ENCODE results near the gene LRP2BP. TPM values are rescaled to one million over a fixed set of nuclear protein-coding genes. Genes with fewer than 3 reads are reported as not detected.

The LRP2BP gene
- total and polyA plus RNA-seq, 2 of the 13 experiments (the other 11 are each of a cell fraction or from before 2014, with no cell fraction given), result 0.22 to 0.29 TPM

GRCh38 chr4:185352741-185353140 is 43.0 kb downstream of the LRP2BP start:
- Histone ChIP-seq H3K4me3 (replicated peaks in 1 of 3; ENCODE audit: insufficient read depth in 1 of 3, low read depth in 2 of 3, low read length in 3 of 3) (no peak overlapping the region), H3K9ac (ENCODE audit: insufficient read depth, low read depth, low read length) (no peak overlapping the region), H3K27me3 (ENCODE audit: control insufficient read depth in 1 of 2, insufficient read depth in 2 of 2, low read length in 2 of 2) (no peaks in the 10 kb centered on the region), H3K4me2 (ENCODE audit: low read depth, low read length) (no peak overlapping the region), H3K27ac (ENCODE audit: extremely low read length, insufficient read depth, low read length) (no peak overlapping the region), H3K36me3 (replicated peaks in 1 of 2; ENCODE audit: control insufficient read depth in 1 of 2, insufficient read depth in 2 of 2, low read length in 2 of 2) (peaks cover 14 to 45% of the 10 kb centered on the region in 2 experiments; a peak in 4 of 5 replicates), H3K4me1 (ENCODE audit: insufficient read depth, low read length) (no peaks in the 10 kb centered on the region), H3K9me3 (ENCODE audit: low read length) (no peaks in the 10 kb centered on the region), H3K79me2 (ENCODE audit: insufficient read depth, low read length) (no peaks in the 10 kb centered on the region), H2AFZ (ENCODE audit: low read length) (no peak overlapping the region), H4K20me1 (ENCODE audit: insufficient read depth, low read length) (no peaks in the 10 kb centered on the region)
- ATAC-seq (no peak), FAIRE-seq (no peak), DNase-seq (ENCODE audit: low spot score) (no peak)
- TF ChIP-seq HNRNPL (IDR thresholded peaks at IDR 0.05; ENCODE audit: low read depth, low read length) (no peak), XBP1 (CRISPR knock-in tag; IDR thresholded peaks at IDR 0.05) (no peak)
- WGBS (ENCODE audit: low lambda C conversion rate), result 96% methylated on average over 2 of the region's 2 CpGs
- intact Hi-C loops (cut with micrococcal nuclease; ENCODE audit: unreplicated experiment), result no loop called here
- in situ Hi-C loops (cut with HindIII; ENCODE audit: extremely low pct_ligation_motif_present, low pct_unique_long_range_greater_than_20kb), result no loop called here
- ChIA-PET CTCF (ENCODE audit: low intra/inter-chr PET ratio, low total read pairs) (no interaction called here), POLR2A (no interaction called here)
- no TSS peak for BruUV-seq (replicated peaks)

GRCh38 chr4:185352202-185352601 is 43.5 kb downstream of the LRP2BP start:
- no peaks in the 10 kb centered on the region for H4K20me1 ChIP-seq (ENCODE audit: insufficient read depth, low read length)
- BruUV-seq (replicated peaks), result no TSS peak
- no peak for TF ChIP-seq ESRRA (CRISPR knock-in tag; IDR thresholded peaks at IDR 0.05; ENCODE audit: low read depth)
- no peak for TF ChIP-seq ZNF850 (CRISPR knock-in tag; conservative IDR thresholded peaks at IDR 0.05)
- no peak for TF ChIP-seq LCORL (IDR thresholded peaks at IDR 0.05)
- no peak for TF ChIP-seq LCORL (CRISPR knock-in tag; IDR thresholded peaks at IDR 0.05)
- no peak for TF ChIP-seq ZNF362 (CRISPR knock-in tag; IDR thresholded peaks at IDR 0.05; ENCODE audit: borderline replicate concordance)
- TF ChIP-seq ZFP62 (CRISPR knock-in tag; IDR thresholded peaks at IDR 0.05), result no peak
- no peak for TF ChIP-seq PITX1 (CRISPR knock-in tag; IDR thresholded peaks at IDR 0.05)
- no peak for TF ChIP-seq ZNF143 (CRISPR knock-in tag; IDR thresholded peaks at IDR 0.05)

More at GRCh38 chr4:185352202-185352601, 43.5 kb downstream of the LRP2BP start:
- Histone ChIP-seq H3K27ac (ENCODE audit: extremely low read length, insufficient read depth, low read length) (no peak overlapping the region), H3K4me1 (ENCODE audit: insufficient read depth, low read length) (no peaks in the 10 kb centered on the region), H3K9ac (ENCODE audit: insufficient read depth, low read depth, low read length) (no peak overlapping the region), H3K9me3 (ENCODE audit: low read length) (no peaks in the 10 kb centered on the region), H3K36me3 (replicated peaks in 1 of 2; ENCODE audit: control insufficient read depth in 1 of 2, insufficient read depth in 2 of 2, low read length in 2 of 2) (peaks cover 16 to 41% of the 10 kb centered on the region in 2 experiments; a peak in 4 of 5 replicates), H3K4me3 (replicated peaks in 1 of 3; ENCODE audit: insufficient read depth in 1 of 3, low read depth in 2 of 3, low read length in 3 of 3) (no peak overlapping the region), H3K4me2 (ENCODE audit: low read depth, low read length) (no peak overlapping the region), H3K27me3 (ENCODE audit: control insufficient read depth in 1 of 2, insufficient read depth in 2 of 2, low read length in 2 of 2) (no peaks in the 10 kb centered on the region), H2AFZ (ENCODE audit: low read length) (no peak overlapping the region), H3K79me2 (ENCODE audit: insufficient read depth, low read length) (no peaks in the 10 kb centered on the region)
- in situ Hi-C loops (cut with HindIII; ENCODE audit: extremely low pct_ligation_motif_present, low pct_unique_long_range_greater_than_20kb) (no loop called here), intact Hi-C loops (cut with micrococcal nuclease; ENCODE audit: unreplicated experiment) (no loop called here)
- 98% methylated on average over 6 of the region's 7 CpGs for WGBS (ENCODE audit: low lambda C conversion rate)
- no peak for DNase-seq (ENCODE audit: low spot score)
- POLR2A ChIA-PET, result no interaction called here
- ATAC-seq, result no peak
- FAIRE-seq, result no peak
- CTCF ChIA-PET (ENCODE audit: low intra/inter-chr PET ratio, low total read pairs), result no interaction called here

All from HepG2 (cell line).